SU-DHL-6 (cell line): ENCODE measurements around the gene TRAK1.

Experiments used
- H2AFZ ChIP-seq: fragments of 200-600 bp; sonication (generic); 2 replicates; pipeline ENCODE4 v1.6.1; 2014; ENCODE audit warnings: low read depth, mild to moderate bottlenecking, moderate library complexity, mixed read lengths, antibody characterized with exemption, low read length; ENCODE audit not compliant: severe bottlenecking
- H3F3A ChIP-seq: fragments of 200-600 bp; shearing (Covaris generic); 2 replicates; pipeline ENCODE4 v1.6.0; 2016; ENCODE audit warnings: antibody characterized with exemption, mild to moderate bottlenecking; ENCODE audit not compliant: insufficient read depth
- H3K27ac ChIP-seq: fragments of 200-600 bp; sonication (generic); 2 replicates; pipeline ENCODE4 v1.5.1; 2016; ENCODE audit warnings: low read depth, mild to moderate bottlenecking, low read length, moderate library complexity, mixed read lengths
- H3K27me3 ChIP-seq: fragments of 200-600 bp; sonication (generic), shearing (Covaris generic); 2 replicates; pipeline ENCODE4 v1.6.0; 2014; ENCODE audit warnings: mild to moderate bottlenecking, low read length
- H3K36me3 ChIP-seq: fragments of 200-600 bp; sonication (generic); 2 replicates; pipeline ENCODE4 v1.6.1; 2014; ENCODE audit warnings: mild to moderate bottlenecking, low read length, mixed read lengths
- H3K4me2 ChIP-seq: fragments of 300-600, 200-600 bp; shearing (Covaris generic), sonication (generic); 2 replicates; pipeline ENCODE4 v1.6.0; 2014; ENCODE audit warnings: low read length, low read depth, mild to moderate bottlenecking; ENCODE audit not compliant: poor library complexity, severe bottlenecking
- H3K4me3 ChIP-seq: fragments of 200-600 bp; sonication (generic); 2 replicates; pipeline ENCODE4 v1.5.1; 2014; ENCODE audit warnings: antibody characterized with exemption, low read length, mild to moderate bottlenecking, mixed read lengths; ENCODE audit not compliant: insufficient read depth, poor library complexity, severe bottlenecking
- H3K79me2 ChIP-seq: fragments of 200-600 bp; sonication (generic); 2 replicates; pipeline ENCODE4 v1.6.1; 2014; ENCODE audit warnings: mild to moderate bottlenecking, low read length, moderate library complexity; ENCODE audit not compliant: insufficient read depth
- H3K9ac ChIP-seq: fragments of 200-600 bp; sonication (generic); 2 replicates; pipeline ENCODE4 v1.7.0; 2014; ENCODE audit warnings: mild to moderate bottlenecking, low read length
- H3K9me2 ChIP-seq: fragments of 200-600 bp; sonication (generic); replicated peaks from 2 replicates; pipeline ENCODE4 v1.6.1; 2014; ENCODE audit warnings: low read length; ENCODE audit not compliant: insufficient read depth
- H3K9me3 ChIP-seq: fragments of 200-600 bp; sonication (generic); 2 replicates; pipeline ENCODE4 v1.6.1; 2014; ENCODE audit warnings: low read length, mixed read lengths; ENCODE audit not compliant: insufficient read depth
- H4K20me1 ChIP-seq: fragments of 200-600 bp; sonication (generic); 2 replicates; pipeline ENCODE4 v1.6.1; 2014; ENCODE audit warnings: low read depth, mild to moderate bottlenecking, antibody characterized with exemption, low read length, moderate library complexity, mixed read lengths
- CTCF ChIP-seq: fragments of 200-600 bp; sonication (generic); IDR thresholded peaks from one replicate; pipeline ENCODE4 v1.5.1; 2017; ENCODE audit warnings: antibody characterized with exemption, mild to moderate bottlenecking, low read length, moderate library complexity; ENCODE audit not compliant: insufficient read depth, poor library complexity, severe bottlenecking
- EZH2phosphoT487 ChIP-seq: fragments of 200-600 bp; sonication (generic), shearing (Covaris generic); conservative IDR thresholded peaks from 2 replicates; pipeline ENCODE4 v1.6.1; 2018; ENCODE audit warnings: mild to moderate bottlenecking, antibody characterized with exemption, low read length, moderate library complexity, mixed read lengths

Gene TRAK1

GRCh38 chr3:42055291-42055690, 35.9 kb upstream of the TRAK1 start:
- Histone ChIP-seq H3F3A (peaks cover 33% of the 10 kb centered on the region), H3K9me2 (no peaks in the 10 kb centered on the region), H2AFZ (no peak overlapping the region), H3K36me3 (0 out of 2 replicates have a peak, but pooled peaks cover 4% of the 10 kb centered on the region), H3K9me3 (no peaks in the 10 kb centered on the region), H4K20me1 (no peaks in the 10 kb centered on the region), H3K4me3 (no peak overlapping the region), H3K27me3 (no peaks in the 10 kb centered on the region), H3K9ac (no peak overlapping the region), H3K4me2 (no peak overlapping the region), H3K27ac (no peak overlapping the region), H3K79me2 (peaks cover 96% of the 10 kb centered on the region)
- TF ChIP-seq CTCF = no peak
- TF ChIP-seq EZH2phosphoT487 = no peak

GRCh38 chr3:42056840-42057239, 34.3 kb upstream of the TRAK1 start:
- TF ChIP-seq EZH2phosphoT487 (no peak), CTCF (no peak)
- peak overlapping the region; percentile 33 for H3K9ac ChIP-seq
- H3K27me3 ChIP-seq = no peaks in the 10 kb centered on the region
- peak overlapping the region; percentile 21 for H3K4me3 ChIP-seq
- no peak overlapping the region for H2AFZ ChIP-seq
- H3K27ac ChIP-seq = peak overlapping the region; percentile 81
- H3K79me2 ChIP-seq = peaks cover 94% of the 10 kb centered on the region
- peak overlapping the region; percentile 64 for H3K4me2 ChIP-seq
- no peaks in the 10 kb centered on the region for H3K9me2 ChIP-seq
- H3K9me3 ChIP-seq = no peaks in the 10 kb centered on the region
- 0 out of 2 replicates have a peak, but pooled peaks cover 4% of the 10 kb centered on the region for H3K36me3 ChIP-seq
- peaks cover 33% of the 10 kb centered on the region for H3F3A ChIP-seq
- H4K20me1 ChIP-seq = no peaks in the 10 kb centered on the region

DNA sequence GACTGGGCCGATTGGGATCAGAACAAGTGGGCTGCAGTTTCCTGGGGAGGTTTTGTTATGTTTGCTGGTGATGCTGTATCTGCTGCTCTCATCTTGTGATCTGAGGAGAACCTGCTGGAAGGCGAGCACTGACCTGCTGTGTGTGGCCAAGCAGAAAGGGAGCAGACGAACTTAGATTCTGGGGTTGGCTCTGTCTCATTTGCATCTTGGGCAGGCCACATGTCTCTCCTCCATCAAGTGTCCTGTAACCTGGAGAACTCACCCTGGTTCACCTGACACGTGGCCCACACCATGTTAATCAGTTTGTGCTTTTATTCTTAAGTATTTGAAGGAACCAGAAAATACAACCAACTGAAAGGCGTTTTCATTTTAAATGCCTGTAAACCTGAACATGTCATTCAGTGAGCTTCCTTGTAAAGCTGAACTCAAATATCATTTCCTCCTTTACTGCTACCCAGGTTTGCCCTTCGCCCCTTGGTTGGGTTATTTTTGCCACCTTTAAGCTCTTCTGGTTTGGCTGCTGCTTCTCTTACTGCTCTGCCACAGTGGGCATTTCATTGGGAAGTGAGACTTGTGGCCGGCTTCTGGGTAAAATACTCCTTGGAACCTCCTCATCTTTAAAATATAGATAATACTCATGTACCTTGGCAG, 33.5 kb upstream of the TRAK1 start:
- Histone ChIP-seq H3K9ac (peak overlapping the region; percentile 33), H3K9me3 (no peaks in the 10 kb centered on the region), H2AFZ (no peak overlapping the region)

More for the DNA sequence above, 33.5 kb upstream of the TRAK1 start:
- Histone ChIP-seq H3K27me3 (no peaks in the 10 kb centered on the region), H4K20me1 (no peaks in the 10 kb centered on the region), H3F3A (peaks cover 35% of the 10 kb centered on the region), H3K36me3 (0 out of 2 replicates have a peak, but pooled peaks cover 4% of the 10 kb centered on the region), H3K27ac (peak overlapping the region; percentile 81), H3K4me3 (peak overlapping the region; percentile 21), H3K4me2 (peak overlapping the region; percentile 64), H3K9me2 (no peaks in the 10 kb centered on the region), H3K79me2 (peaks cover 94% of the 10 kb centered on the region)
- TF ChIP-seq EZH2phosphoT487 (no peak), CTCF (no peak)
